HG03025 (cell line): Measurements from ENCODE around the gene RAB11FIP5.
"Not testable (repeated sequence)": the region's sequence is repeated elsewhere in the genome, so short reads cannot be mapped to it uniquely, and the experiment has no call there.

Experiments used
- ATAC-seq: cut with Tn5 transposase; IDR thresholded peaks from one replicate; pipeline ENCODE4 v1.9.1; 2021; ENCODE audit warnings: mild to moderate bottlenecking, moderate library complexity; ENCODE audit not compliant: unreplicated experiment, low FRiP score

Gene RAB11FIP5

DNA sequence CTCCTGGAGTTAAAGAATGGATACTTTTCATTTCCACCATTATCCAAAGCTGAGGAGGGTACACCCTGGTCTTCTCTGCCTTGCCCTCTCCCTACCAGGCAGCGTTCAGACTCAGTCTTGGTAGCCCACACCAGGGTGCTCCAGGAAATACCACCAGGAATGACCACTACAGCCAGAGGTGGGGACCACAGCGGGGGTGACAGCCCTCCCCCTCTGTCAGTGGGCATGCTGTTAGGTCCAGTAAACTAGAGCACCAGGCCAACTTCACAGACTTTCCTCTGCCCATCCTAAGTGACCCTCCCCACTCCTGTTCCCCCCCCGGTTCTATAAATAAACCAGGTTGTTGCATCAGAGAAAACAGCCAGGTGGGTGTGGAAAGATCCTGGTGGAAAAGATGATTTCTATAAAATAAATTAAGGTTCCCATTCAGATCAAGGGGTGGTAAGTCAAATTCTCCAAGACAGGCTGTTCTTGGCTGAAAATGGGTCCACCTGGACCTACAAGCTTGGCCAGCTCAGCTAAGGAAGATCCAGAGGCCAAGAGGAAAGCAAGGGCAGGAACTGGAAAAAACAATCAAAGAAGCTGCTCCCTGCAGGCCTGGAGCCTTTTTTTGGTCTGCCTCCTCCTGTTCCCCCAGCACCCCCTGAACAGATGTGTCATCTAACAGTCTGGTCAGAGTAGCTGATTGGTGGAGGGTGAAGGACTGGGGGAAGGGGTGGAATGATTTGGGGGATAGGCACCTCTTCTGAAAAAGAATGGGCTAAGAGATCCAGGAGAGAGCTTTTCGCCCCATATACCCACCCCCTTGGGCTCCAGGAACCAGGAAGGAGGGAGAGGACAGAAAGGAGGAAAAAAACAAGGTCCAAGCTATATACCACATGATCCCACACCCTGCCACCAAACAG is 2.3 kb downstream of the RAB11FIP5 start:
- no peak for ATAC-seq

DNA sequence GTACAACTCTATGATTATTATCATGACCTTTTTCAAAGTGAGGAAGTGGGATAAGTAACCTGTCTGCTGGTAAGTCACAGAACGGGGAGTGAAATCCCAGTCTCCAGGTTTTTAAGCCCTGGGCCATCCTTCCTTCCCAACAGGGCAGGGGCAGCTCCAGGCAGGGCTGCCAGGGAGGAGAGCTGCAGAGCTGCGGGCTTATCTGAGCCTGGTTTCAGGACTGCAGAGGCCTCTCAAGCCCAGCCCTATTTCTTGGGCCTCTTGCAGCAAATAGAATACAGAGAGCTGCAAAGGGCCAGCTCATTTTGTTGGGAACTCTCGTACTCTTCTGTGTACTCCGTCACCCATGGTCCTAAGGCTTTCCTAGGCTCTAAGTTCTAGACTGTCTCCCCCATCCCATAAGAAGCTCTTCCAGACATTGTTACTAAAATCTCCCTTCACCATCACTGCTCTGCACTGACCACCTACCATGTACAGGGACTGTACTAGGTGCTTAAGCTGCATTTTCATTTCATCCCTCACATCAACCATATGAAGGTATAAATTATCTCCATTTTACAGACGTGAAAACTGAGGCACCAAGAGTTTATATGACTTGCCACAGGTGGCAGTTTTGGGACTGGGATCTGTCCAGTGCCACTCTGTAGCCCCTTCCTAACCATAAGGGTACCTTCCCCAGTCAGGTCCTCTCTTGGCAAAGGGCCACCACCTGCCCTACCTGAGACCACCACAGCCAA is 3.1 kb downstream of the RAB11FIP5 start:
- no peak for ATAC-seq

DNA sequence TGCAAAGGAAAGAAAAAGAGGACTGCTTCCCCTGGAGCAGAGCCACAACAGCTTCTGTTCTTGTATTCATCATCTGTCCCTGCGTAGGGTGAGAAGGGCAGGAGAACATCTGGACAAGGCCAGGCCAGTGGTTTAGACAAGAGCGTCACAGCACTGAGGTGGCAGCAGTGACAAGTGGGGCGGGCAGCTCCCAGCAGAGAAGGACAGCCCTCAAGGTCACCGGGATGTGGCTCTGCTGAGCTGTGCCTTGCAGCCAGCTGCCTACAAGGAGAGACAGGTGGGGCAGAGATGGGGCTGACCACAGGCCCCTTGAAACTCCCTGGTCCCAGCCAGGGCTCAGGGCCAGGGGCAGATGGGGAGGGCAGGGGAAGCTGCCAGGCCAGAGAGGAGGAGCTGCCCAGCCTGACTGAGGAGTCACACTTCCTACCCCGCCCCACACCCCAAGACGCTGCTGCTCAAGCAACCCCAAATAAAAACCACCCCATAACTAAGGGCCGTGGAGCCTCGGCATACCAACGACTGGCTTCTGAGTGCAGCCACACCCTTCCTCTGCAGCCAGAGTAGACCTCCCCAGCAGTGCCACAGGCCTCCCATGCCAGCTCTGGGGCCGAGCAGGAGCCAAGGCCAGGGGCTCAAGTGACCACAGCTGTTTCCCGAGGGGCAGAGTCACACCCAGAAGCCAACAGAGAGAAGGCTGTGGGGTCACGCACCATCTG is 5.4 kb downstream of the RAB11FIP5 start:
- ATAC-seq: no peak

DNA sequence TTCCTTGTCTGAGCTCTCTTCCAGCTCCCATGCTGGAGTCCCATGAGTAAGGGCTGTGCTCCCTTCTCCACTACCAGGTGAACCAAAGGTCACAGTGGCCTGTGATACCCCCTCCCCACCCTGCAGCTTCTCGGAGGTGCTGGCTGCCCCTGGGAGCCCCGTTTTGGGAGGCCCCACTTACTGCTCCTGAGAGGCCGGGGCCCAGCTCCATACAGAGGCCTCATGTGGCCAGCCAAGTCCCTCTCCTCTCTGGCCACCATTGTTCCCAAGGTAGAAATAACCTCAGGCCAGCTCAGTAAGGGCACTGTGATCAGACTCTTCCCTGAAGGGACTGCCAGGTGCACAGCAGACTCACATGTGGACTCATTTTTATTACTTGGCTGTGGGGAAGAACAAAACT is 6.0 kb downstream of the RAB11FIP5 start:
- ATAC-seq: no peak

DNA sequence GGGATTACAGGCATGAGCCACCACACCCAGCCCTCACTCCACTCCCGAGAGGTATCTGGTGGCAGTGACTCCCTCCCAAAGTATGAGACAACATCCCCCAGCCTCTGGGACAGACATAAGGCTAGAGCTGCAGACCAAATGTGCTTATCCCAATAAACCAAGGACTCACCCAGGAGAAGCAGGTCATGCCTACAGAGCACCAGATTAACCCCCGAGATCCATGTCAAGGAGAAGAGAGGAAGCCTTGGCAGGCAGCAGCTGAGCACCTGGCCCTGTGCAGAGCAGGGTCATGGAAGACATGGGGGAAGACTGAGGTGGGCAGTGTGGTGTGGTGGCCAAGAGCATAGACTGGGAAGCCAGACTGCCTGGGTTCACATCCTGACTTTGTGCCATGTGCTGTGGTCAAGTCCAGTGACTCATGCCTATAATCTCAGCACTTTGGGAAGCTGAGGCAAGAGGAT is 7.2 kb downstream of the RAB11FIP5 start:
- no peak for ATAC-seq

DNA sequence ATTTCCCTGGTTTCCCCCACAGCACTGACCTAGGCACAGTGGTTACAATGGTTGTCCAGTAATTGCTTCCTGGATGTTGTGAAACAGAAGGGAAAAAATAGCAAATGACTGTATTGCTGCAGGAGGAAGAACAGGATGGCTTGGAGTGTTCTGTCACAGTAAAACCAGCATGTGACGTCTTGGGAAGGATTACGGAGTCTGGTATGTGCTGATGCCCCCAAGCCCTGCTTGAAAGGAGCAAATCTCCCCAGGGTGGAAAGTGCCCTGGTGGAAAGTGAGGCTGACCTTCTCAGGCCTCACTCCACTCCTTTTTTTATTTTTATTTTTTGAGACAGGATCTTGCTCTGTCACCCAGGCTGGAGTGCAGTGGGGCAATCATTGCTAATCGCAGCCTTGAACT is 7.8 kb downstream of the RAB11FIP5 start:
- ATAC-seq: no peak

DNA sequence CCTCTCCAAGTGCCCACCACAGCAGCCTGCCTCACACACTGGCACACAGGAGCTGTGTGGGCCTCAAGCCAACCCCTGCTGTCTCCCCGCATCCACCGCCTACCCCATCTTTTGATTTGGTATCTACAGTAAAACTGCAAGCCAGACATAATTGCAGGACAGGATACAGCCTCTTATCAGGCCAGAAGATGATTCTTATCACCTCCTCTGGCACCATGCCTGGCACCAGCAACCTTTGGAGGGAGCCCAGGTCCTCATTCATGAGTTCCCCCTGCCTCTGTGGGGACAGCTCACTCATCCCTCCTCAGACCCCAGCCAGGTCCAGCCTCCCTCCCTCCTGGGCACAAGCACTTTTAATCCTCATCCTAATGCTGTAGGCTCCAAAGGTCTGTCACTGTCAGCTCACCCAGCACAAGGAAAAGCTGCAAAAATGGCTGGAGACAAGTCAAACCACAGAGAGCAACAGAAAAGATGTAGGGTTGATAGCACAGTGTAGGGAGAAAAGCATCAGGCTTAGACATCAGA is 9.7 kb downstream of the RAB11FIP5 start:
- no peak for ATAC-seq

DNA sequence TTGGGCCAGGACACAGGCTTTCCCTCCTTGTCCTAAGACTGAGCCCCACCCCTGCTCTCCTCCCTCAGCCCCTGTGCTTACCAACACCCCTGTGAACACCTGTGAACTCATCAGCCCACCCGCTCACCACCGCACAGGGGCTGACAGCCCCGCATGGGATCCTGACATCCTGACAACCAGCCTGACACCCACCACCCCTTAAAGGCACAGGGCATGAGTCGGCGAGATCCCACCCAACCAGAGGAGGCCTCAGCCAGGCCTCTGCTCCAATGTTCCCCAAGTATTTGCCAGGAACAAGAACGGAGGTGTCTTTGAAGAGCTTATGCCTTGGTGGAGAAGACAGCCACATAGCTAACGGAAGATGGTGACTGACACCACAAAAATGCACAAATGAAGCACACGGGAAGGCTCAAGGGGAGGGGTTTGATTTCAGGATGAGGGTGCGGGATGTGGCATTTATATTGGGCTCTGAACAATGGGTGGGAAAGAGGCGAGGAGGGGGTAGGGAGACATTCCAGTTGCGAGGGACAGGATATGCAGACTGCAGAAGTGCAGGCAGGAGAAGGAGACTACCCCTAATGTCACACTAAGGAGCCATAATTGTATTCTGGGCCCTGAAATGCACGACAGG is 11.0 kb downstream of the RAB11FIP5 start:
- no peak for ATAC-seq

DNA sequence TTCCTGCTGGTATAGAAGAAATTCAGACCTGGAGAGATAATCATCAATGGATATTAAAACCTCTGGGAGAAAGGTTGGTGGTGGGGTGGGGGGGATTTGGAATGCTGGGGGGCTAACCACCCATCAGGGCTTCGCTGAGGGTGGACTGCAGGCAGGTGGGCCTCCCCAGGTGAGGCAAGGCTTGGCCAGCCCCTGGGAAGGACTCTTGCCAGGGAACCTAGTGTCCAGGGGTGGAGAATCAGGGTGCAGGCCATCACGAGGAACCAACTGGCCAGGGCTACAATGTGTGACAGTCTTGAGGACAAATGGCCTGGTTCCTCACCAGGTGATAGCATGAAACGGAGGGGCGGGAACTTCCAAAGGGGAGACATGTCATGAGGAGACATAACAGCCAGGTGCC is 11.8 kb downstream of the RAB11FIP5 start:
- ATAC-seq: no peak

DNA sequence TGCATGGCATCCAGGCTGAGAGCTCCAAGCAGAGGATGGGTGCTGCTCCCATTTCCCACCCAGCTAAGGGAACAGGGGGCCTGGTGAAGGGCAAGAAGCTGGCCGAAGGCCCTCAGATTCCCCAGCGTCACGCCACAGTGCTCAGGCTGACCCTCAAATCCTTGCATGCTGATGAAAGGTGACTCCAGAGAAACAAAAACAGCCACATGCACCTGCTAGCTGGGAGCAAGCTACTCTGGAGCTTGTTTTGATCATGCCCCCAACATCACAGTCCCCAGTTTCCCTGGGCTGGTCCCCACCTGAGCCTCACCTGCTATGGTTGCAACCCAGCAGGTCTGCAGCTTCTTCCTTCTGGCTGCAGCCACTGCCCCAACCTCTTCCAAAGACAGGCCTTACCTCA is 13.3 kb downstream of the RAB11FIP5 start:
- ATAC-seq: no peak

DNA sequence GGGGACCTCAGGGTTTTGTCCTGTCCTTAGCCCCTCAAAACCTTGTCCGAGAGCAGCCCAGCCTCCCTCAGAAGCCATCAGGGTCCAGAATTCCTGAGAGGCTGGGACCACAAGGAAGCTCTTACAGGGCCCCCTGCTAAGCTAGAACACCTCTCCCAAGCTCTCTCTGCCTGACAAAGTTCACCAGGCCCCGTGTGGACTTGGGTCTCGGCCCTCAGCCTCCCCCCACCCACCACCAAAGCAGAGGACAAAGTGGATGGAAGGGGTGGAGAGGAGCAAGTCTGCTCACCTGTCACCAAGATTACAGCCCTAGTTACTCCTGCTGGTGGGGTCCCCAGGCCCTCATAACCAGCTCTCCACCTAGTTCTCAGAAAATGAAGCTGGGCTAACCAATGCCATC is 16.8 kb downstream of the RAB11FIP5 start:
- ATAC-seq: no peak

DNA sequence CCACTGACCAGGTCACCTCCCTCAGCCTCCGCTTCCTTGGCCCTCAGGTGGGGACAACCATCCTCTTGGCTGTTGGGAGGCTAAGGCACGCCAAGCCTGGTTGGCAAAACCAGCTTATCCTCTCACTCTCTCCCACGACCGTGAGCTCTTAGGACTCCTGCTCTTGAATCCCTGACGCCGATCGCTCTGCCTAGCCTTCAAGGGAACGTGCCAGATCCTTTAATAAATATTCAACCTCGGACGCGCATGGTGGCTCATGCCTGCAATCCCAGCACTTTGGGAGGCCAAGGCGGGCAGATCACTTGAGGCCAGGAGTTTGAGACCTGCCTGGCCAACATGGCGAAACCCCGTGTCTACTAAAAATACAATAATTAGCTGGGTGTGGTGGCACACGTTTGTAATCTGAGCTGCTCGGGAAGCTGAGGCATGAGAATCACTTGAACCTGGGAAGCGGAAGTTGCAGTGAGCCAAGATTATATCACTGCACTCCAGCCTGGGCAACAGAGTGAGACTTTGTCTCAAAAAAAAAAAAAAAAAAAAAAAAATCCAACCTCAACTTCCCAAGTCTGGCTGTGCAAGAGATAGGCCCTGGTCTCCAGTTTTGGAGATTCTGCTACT is 19.0 kb downstream of the RAB11FIP5 start:
- ATAC-seq: not testable (repeated sequence)

DNA sequence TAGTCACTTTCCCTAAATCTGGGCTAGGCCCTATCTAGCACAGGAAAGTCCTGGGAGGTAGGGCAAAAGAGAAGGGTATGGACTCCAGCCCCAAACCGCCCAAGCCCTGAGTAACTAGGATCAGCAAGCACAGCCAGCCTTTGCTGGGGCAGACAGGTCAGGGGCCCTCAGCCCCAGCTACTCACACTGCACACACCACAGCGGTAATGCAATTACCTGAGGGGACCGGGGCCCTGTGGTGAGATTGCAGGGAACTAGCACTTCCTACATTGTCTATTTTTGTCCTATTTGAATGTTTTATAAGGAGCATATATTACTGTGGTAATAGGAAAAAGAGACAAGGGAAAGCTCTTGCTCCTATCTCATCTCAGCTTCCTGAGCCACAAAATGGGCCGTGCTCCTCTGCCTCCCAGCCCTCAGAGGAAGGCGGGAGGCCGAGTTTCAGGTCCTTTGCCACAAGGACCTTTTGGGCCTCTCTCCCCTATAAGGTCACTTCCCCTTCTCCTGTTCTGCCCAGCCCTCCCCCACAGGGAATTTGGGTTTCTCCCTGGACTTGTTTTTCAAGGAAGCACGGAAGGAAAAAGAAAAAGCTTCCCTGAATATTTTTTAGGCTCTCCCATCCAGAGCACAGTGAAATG is 20.5 kb downstream of the RAB11FIP5 start:
- ATAC-seq: no peak

DNA sequence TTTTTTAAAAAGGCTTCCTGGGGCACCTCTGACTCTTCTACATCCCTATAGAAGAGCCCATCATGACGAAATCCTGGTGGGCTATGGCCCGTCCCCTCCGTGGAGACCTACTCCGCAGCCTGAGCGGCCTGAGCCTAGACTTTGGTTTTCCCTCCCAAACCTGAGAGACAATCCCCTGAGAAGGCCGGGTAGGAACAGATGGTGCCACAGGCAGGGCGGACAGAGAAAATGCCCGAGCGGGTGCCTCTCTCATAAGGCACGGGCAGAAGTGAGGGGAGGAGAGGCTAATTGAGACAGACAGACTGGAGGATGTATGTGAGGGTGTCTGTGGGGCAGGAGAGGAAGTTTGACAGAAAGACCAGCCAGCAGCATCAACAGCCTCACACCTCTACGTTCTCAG is 21.1 kb downstream of the RAB11FIP5 start:
- no peak for ATAC-seq

DNA sequence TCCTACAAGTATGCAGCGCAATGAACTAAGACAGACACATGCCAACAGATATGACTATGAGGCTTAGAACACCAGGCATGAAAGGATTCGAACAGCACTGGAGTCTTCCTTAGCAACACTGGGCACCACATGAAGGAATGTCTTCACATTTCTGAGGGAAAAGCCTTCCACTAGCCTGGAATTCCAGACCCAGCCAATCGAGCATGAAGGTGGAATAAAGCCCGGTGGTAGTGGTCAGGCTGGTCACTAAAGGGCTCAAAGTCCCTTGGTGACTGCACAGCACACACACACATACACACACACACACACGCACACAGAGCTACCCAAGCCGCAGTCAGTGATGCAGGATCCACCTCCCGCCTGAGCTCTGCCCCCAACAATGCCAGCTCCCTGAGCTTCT is 21.6 kb downstream of the RAB11FIP5 start:
- no peak for ATAC-seq

DNA sequence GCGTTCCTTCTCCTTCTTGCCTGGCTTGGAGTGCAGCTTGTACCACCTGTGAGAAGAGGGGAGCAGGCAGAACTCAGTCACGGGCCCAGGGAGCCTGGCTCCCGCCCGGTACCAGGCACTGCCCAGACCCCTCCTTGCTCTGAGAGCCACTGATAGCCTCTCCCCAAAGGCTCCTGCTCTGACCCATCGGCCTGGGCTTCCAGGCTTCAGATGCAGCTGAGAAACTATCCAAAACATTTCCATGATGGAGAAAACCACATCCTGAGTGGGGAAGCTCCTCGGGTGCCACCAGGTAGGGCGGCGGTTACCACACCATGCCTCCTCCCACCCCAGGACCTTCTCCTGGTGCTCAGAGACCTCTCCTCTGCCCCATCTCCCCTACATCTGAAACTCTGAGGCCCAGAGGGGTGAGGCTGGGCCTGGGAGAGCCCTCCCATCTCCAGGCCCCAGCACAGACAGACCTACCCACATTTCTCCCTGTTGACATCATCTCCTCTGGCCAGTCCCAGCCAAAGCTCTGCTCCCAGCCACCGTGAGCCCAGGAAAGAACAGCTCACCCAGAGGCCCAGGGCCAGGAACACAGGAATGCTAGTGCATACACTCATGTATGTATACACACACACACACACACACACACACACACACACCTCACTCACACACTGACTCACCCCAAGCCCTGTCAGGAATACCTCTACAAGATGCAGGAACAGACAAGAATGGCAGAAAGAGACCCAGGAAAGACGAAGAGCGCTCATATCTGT is 23.3 kb downstream of the RAB11FIP5 start:
- no peak for ATAC-seq

DNA sequence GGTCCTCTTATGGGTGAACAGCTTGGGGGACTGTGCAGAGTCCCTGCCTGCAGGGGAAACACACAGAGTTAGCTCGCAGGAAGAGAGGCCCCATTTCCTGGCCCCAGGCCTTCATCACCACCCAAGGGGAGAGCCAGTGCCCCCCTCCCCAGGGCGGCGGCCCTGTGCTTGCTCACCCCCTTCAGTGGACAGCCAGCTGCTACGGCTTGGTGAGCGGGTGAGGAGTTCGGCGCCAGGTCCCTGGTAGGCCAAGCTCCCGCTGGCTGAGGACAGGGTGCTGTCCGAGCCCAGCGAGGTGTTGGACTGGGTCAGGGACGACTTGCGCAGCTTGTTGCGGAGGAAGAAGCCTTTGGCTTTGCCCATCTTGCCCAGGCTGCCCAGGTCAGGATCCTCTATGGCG is 24.0 kb downstream of the RAB11FIP5 start:
- no peak for ATAC-seq

DNA sequence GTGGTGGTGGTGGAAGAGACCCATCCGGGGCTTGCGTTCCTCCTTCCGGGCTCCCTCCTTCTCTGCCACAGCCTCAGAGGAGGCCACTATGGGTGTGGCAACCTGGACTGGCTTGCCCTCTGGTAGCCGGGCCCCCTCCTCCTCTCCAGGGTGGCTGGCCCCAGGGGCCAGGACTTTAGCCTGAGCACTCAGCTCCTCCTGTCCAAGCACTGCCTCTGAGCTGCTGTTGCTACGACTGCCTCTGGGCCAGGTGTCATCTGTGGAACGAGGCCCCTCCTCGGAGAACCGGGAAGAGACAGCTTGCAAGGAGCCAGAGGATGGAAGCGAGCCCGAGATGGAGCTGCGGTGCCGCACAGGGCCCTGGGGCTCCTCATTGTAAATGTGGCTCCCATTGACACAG is 24.5 kb downstream of the RAB11FIP5 start:
- ATAC-seq: no peak

DNA sequence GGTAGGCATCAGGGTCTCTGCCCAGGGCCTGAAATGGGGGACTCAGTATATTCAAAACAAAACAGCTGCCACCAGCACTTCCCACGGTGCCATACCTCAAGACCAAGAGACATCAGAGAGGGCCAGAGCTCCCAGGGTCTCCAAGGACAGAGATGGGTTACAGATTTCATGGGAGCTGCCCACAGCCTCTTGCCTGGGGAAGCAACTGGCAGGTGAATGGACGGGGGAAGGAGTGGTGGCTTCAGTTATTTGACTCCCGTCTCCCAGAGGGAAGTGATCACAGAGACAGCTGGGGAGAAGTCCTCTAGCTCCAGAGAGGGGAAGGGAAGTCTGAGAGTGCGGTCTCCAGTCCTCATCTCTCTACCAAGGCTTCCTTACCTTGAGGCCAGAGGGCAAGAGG is 25.4 kb downstream of the RAB11FIP5 start:
- no peak for ATAC-seq
